Measurements from ENCODE around the gene CHFR.
"Not testable (repeated sequence)": the region's sequence is repeated elsewhere in the genome, so short reads cannot be mapped to it uniquely, and the experiment has no call there.

Gene CHFR

GRCh38 chr12:132923356-132923909 is 36.0 kb upstream of the CHFR start:
- no peak for DNase-seq (ENCODE audit: low read depth in 2 of 2)
- no peak overlapping the region for H3K4me3 ChIP-seq (replicated peaks in 1 of 2; ENCODE audit: low read depth in 2 of 2, low read length in 2 of 2)
- no peak for TF ChIP-seq CTCF (IDR thresholded peaks at IDR 0.05; ENCODE audit: low read depth, low read length)

- no peak for TF ChIP-seq CTCF (IDR thresholded peaks at IDR 0.05; ENCODE audit: low read depth, low read length)
- no peak overlapping the region for H3K4me3 ChIP-seq (replicated peaks in 1 of 2; ENCODE audit: low read depth in 2 of 2, low read length in 2 of 2)
- no peak for DNase-seq (ENCODE audit: low read depth in 2 of 2)
These were observed 35.3 kb upstream of the CHFR start for GRCh38 chr12:132922676-132923075.

- no peak for TF ChIP-seq CTCF (IDR thresholded peaks at IDR 0.05; ENCODE audit: low read depth, low read length)
These were observed 34.3 kb upstream of the CHFR start for GRCh38 chr12:132921685-132922084.

GRCh38 chr12:132918680-132919079 is 31.3 kb upstream of the CHFR start:
- H3K4me3 ChIP-seq (replicated peaks in 1 of 2; ENCODE audit: low read depth in 2 of 2, low read length in 2 of 2), result no peak overlapping the region
- no peak for TF ChIP-seq CTCF (IDR thresholded peaks at IDR 0.05; ENCODE audit: low read depth, low read length)
- DNase-seq (ENCODE audit: low read depth in 2 of 2), result no peak

More at GRCh38 chr12:132921685-132922084, 34.3 kb upstream of the CHFR start:
- DNase-seq (ENCODE audit: low read depth in 2 of 2), result no peak
- H3K4me3 ChIP-seq (replicated peaks in 1 of 2; ENCODE audit: low read depth in 2 of 2, low read length in 2 of 2), result no peak overlapping the region

GRCh38 chr12:132909030-132909368 is 21.6 kb upstream of the CHFR start:
- TF ChIP-seq CTCF (IDR thresholded peaks at IDR 0.05; ENCODE audit: low read depth, low read length), result no peak
- H3K4me3 ChIP-seq (replicated peaks in 1 of 2; ENCODE audit: low read depth in 2 of 2, low read length in 2 of 2), result peak overlapping the region; percentile 77
- no peak for DNase-seq (ENCODE audit: low read depth in 2 of 2)

GRCh38 chr12:132908145-132909029 is 21.0 kb upstream of the CHFR start:
- no peak for TF ChIP-seq CTCF (IDR thresholded peaks at IDR 0.05; ENCODE audit: low read depth, low read length)
- peak; percentile 98 to 99 for DNase-seq (ENCODE audit: low read depth in 2 of 2)
- H3K4me3 ChIP-seq (replicated peaks in 1 of 2; ENCODE audit: low read depth in 2 of 2, low read length in 2 of 2), result peak overlapping the region; percentile 77

GRCh38 chr12:132907789-132908144 is 20.4 kb upstream of the CHFR start:
- DNase-seq (ENCODE audit: low read depth in 2 of 2), result not testable (repeated sequence)
- peak overlapping the region; percentile 77 for H3K4me3 ChIP-seq (replicated peaks in 1 of 2; ENCODE audit: low read depth in 2 of 2, low read length in 2 of 2)

Data from cardiac fibroblast (primary cell).